Measurements from ENCODE around the gene XPNPEP1. TPM values are rescaled to one million over a fixed set of nuclear protein-coding genes. Genes with fewer than 3 reads are reported as not detected.

Gene XPNPEP1
- total RNA-seq: 10 to 100 TPM; 98.8 to 99.9 TPM

DNA sequence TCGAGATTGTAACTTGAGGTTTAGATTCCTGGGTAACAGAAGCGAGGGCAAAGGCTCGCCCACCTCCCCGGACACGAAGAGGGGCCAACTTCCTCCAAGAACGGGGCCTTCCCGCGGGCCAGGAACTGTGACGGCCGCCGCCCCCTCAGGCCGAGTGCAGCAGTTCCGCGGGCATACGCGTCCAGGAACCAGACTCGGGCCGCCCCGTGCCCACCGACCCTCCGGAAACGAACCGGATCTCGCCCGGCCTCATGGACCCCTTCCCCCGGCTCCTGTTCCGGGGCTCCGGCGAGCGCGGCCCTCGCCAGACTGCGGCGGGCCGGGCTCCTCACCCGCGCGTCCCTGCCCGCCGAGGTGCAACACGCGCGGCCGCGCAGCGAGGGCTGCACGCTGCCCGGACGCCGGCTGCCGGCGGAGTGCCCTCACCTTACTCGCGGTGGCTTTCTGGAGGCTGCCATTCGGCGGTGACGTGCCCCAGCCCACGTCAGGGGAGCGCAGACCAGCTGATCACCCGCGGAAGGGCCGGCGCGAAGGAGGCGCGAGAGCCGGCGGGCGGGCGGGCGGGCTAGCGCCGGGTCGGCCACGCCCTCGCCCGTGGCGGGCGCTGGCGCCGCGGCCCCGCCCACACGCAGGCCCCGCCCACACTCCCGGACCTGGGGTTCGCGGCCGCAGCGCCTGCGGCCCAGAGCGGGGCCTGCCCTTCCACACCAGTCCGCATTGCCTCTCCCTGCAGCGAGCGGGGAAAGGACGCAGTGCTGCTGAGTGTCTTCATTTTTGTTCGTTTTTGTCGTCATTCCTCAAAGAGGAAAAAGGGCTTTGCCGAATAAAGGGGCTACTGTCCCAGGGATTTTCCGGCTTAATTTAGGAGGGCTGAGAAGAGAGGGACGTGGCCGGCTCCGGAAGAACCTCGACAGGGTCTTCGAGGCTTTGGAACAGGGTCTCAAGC lies at the start of gene XPNPEP1:
TSS of gene XPNPEP1 (minus strand) at position 536 of the 946 bp plus-strand sequence. CDS start at position 458, 78 bp downstream.
- peak within 1 kb of the TSS; percentile 60 to 94 for H3K27ac Mint-ChIP-seq

DNA sequence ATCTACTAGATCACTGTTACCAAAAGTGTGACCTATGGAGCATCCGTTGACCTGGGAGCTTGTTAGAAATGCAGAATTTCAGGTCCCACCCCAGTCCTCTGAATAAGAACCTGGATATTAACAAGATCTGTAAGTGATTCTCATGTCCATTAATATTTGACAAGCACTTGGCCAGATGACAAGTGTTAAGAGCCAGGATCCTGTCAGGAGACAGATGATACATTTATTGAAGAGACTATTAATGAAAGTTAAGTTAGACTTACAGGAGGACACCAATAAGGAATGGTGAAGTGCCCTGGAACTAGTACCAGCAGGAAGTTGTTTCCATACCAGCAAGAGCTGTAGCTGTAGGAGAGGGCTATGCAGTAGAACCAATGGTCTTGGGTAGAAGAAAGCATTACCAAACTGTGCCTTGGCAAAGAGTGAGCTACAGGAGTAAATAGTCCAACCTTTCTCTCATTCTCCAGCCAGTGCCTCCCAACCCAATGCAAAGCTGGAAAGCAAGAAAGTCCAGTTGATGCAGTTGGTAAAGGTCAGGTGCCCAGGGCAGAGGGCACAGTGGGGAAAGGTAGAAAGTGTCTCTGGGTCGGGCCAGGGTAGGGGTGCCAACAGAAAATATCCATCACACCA lies 49.2 kb upstream of the XPNPEP1 start:
- no peaks in the 10 kb centered on the region for H3K9me3 Mint-ChIP-seq
- DNase-seq (ENCODE audit: low spot score) (no peak), ATAC-seq (no peak)
- no peak overlapping the region for H3K4me3 Mint-ChIP-seq
- H3K36me3 Mint-ChIP-seq: no peaks in the 10 kb centered on the region
- H3K27ac Mint-ChIP-seq: no peak overlapping the region
- no peaks in the 10 kb centered on the region for H3K4me1 Mint-ChIP-seq (ENCODE audit: low read depth in 2 of 2)
- H3K27me3 Mint-ChIP-seq: peaks cover 0 to 2% of the 10 kb centered on the region in 2 donors

More for the DNA sequence above, at the start of gene XPNPEP1:
- DNase-seq (ENCODE audit: low spot score) (peak; percentile 92), ATAC-seq (peak; percentile 98 to 99)
- H3K4me1 Mint-ChIP-seq (ENCODE audit: low read depth in 2 of 2): peaks cover 46 to 56% of the 10 kb centered on the region in 2 donors
- peak within 1 kb of the TSS; percentile 79 for H3K4me3 Mint-ChIP-seq
- no peaks in the 10 kb centered on the region for H3K36me3 Mint-ChIP-seq
- no peaks in the 10 kb centered on the region for H3K9me3 Mint-ChIP-seq
- H3K27me3 Mint-ChIP-seq: no peaks in the 10 kb centered on the region

DNA sequence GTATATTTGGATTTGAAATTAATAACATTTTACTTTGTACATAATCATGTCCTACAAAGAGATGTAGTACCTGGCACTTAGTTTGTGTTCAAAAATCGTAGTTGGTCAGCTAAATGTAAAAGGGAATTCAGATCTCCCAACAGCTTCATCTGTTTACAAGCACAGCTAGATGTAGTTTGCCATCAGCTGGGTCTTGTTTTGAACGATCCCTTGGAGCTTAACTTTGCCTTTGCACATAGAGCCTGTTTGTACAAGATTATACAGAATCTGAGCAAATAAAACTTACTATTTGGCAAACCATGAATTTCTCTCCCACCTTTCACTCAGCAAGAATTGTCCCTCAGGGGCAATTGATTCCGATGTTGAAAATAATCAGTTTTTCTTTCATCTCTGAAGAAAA lies 48.3 kb upstream of the XPNPEP1 start:
- Mint-ChIP-seq H3K9me3 (no peaks in the 10 kb centered on the region), H3K36me3 (no peaks in the 10 kb centered on the region), H3K4me1 (ENCODE audit: low read depth in 2 of 2) (no peaks in the 10 kb centered on the region), H3K27ac (no peak overlapping the region), H3K27me3 (peaks cover 0 to 2% of the 10 kb centered on the region in 2 donors), H3K4me3 (no peak overlapping the region)
- DNase-seq (ENCODE audit: low spot score) (no peak), ATAC-seq (no peak)

DNA sequence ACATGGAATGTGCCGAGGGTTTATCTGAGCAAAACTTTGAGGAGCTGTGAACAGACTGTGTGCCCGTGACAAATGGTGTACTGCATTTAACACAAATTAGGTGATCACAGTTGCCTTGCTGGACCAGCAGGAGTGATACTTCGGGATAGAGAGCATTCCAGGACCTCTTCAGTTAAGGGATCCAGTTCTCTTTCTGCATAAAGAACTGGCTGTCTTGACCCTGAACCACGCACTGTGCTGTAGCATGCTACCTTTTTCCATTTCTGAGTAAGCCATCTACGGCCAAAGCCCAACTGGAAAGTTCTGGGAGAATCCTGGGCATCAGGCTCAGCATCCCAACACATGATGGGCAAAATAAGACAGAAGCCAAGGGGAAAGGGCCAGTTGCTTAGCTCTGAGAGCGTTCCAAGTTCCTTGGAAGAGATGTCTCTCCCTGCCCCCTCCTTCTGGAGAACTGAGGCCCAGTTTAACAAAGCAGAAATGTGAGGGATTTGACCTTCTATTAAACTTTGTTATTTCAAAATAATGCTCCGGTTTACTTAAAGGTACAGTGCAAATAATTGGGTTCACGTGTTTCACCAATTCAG lies 46.5 kb upstream of the XPNPEP1 start:
- no peak for ATAC-seq

DNA sequence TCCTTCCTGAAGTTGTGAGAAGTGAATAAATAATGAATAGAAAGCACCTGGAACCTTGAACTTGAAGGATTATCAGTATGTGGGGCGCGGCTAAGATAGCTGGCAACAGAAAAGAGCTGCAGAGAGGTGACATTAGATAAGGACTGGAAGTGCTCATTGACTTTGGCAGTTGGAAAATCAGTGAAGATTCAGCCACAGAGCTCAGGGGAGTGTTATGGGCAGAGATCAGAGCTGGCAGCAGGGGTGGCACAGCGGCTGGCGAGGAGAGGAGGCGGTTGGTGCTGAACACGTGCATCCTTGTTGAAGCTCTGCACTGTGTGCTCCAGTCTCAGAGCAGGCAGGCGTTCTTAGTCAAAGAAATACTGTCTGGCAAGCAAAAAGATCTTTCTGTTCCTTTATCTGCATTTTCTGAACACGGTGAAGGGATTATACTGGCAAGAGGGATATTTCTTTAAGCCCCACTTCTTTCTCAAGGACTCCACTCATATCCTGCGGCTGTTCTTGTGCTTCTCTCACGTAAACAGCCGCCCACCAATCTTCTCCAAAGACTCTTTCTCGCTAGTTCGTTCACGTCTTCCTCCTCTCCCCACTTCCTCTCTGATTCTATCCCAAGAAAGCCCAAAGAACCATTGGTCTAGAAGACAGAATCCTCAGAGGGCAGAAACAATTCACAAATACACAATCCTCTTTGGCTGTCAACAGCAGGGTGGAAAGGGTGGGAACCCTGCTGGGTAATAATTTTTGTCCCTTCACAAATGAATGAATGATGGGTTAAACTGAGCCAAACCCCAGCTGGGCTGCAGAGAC lies 45.8 kb upstream of the XPNPEP1 start:
- Mint-ChIP-seq H3K9me3 (no peaks in the 10 kb centered on the region), H3K4me1 (ENCODE audit: low read depth in 2 of 2) (peaks cover 0 to 2% of the 10 kb centered on the region in 2 donors), H3K4me3 (no peak overlapping the region), H3K27ac (no peak overlapping the region), H3K36me3 (no peaks in the 10 kb centered on the region), H3K27me3 (peaks cover 0 to 2% of the 10 kb centered on the region in 2 donors)
- DNase-seq (ENCODE audit: low spot score) (no peak), ATAC-seq (no peak)

More for the DNA sequence above, 46.5 kb upstream of the XPNPEP1 start:
- Mint-ChIP-seq H3K36me3 (no peaks in the 10 kb centered on the region), H3K4me3 (no peak overlapping the region), H3K27me3 (peaks cover 0 to 2% of the 10 kb centered on the region in 2 donors), H3K9me3 (no peaks in the 10 kb centered on the region), H3K27ac (no peak overlapping the region), H3K4me1 (ENCODE audit: low read depth in 2 of 2) (no peaks in the 10 kb centered on the region)
- DNase-seq (ENCODE audit: low spot score): no peak

DNA sequence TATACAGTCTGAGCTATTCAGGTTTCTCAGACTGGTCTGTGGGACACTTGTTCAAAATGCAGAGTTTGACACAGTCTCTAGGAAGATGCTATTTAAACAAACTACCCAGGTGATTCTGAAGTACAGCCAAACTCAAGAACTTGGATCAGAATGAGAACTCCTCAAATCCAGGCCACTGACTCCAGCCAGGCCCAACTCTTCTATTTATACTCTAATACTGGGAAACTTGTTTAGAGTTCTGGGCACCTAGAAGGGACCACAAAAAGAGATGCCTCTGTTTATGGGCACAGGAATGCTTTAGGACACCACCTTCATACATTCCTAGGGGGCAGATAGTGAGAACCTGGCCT lies 44.4 kb upstream of the XPNPEP1 start:
- ATAC-seq (no peak), DNase-seq (ENCODE audit: low spot score) (no peak)
- H3K4me1 Mint-ChIP-seq (ENCODE audit: low read depth in 2 of 2): peaks cover 2 to 5% of the 10 kb centered on the region in 2 donors
- no peaks in the 10 kb centered on the region for H3K36me3 Mint-ChIP-seq
- H3K9me3 Mint-ChIP-seq: no peaks in the 10 kb centered on the region
- H3K27ac Mint-ChIP-seq: no peak overlapping the region
- H3K27me3 Mint-ChIP-seq: peaks cover 0 to 2% of the 10 kb centered on the region in 2 donors
- H3K4me3 Mint-ChIP-seq: no peak overlapping the region

DNA sequence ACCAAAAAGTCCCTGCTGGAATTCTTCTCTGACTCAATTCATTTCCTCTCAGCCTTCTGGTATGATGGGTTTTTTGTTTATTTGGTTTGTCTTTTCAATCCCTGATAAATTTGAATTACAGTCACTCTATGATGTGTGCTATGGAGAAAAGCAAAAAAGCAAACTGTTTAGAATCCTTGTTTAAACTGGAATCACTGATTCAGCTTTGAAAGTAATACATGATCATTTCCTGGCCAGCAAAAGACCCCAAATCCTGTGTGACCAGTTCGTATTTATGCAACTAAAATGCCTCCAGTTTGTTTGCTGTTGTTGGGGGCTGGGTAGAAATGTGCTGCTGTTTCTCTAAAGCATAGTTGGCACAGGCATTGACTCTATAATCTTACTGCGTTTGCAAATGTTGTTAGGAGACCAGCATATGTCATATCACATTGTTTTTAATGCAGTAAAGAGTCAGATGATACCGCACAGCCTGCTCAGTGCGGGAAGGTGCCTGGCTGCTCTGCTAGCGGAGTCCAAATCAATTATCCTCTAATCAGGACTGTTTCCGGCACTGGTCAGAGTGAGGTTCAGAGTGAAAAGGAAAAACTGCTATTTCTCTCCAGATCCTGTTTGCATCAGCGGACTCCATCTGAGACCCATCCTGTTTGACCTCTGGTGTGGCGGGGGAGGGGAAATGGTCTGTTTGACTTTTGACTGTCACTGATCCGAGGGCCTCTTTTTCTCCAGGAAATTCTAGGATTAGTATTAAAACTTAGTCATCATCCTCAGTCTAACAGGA lies 43.8 kb upstream of the XPNPEP1 start:
- Mint-ChIP-seq H3K4me1 (ENCODE audit: low read depth in 2 of 2) (peaks cover 2 to 5% of the 10 kb centered on the region in 2 donors), H3K27me3 (peaks cover 0 to 2% of the 10 kb centered on the region in 2 donors), H3K4me3 (no peak overlapping the region), H3K36me3 (no peaks in the 10 kb centered on the region), H3K27ac (no peak overlapping the region), H3K9me3 (no peaks in the 10 kb centered on the region)
- ATAC-seq (no peak), DNase-seq (ENCODE audit: low spot score) (no peak)

DNA sequence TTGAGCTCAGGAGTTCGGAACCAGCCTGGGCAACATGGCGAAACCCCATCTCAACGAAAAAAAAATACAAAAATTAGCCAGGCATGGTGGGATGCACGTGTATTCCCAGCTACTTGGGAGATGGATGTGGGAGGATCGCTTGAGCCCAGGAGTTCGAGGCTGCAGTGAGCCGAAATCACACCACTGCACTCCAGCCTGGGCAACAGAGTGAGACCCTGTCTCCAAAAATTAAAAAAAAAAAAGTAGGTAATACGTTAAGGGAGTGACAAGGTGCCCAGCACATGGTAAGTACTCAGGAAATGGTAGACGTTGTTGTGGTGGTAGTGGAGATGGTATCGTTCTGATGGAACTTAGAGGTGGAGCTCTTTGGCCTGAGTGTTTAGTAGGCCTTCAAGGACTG lies 41.0 kb upstream of the XPNPEP1 start:
- ATAC-seq: no peak
- H3K27me3 Mint-ChIP-seq: peaks cover 0 to under 1% of the 10 kb centered on the region in 2 donors
- H3K9me3 Mint-ChIP-seq: no peaks in the 10 kb centered on the region
- peaks cover 2 to 5% of the 10 kb centered on the region in 2 donors for H3K4me1 Mint-ChIP-seq (ENCODE audit: low read depth in 2 of 2)
- no peak for DNase-seq (ENCODE audit: low spot score)
- no peak overlapping the region for H3K4me3 Mint-ChIP-seq
- H3K36me3 Mint-ChIP-seq: no peaks in the 10 kb centered on the region
- H3K27ac Mint-ChIP-seq: no peak overlapping the region

DNA sequence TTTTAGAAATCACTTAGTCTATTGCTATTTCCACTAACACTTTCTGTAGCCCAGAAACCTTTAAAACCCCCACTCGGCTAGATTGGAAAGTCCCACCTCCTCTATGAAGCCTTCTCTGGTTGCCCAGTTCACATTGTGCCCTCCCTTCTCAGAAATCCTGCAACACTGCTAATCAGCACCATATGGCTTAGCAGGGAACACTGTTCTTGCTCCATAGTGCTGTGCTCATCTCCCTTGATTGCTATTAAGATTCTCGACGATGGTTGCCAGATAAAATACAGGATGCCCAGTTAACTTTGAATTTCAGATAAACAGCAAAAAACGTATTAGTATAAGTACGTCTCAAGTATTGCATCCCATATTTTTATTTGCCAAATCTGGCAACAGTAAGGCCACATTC lies 40.1 kb upstream of the XPNPEP1 start:
- no peak for DNase-seq (ENCODE audit: low spot score)
- ATAC-seq: no peak
- no peak overlapping the region for H3K27ac Mint-ChIP-seq
- H3K4me1 Mint-ChIP-seq (ENCODE audit: low read depth in 2 of 2): peaks cover 2 to 5% of the 10 kb centered on the region in 2 donors
- no peak overlapping the region for H3K4me3 Mint-ChIP-seq
- no peaks in the 10 kb centered on the region for H3K9me3 Mint-ChIP-seq
- H3K36me3 Mint-ChIP-seq: no peaks in the 10 kb centered on the region
- H3K27me3 Mint-ChIP-seq: no peaks in the 10 kb centered on the region

DNA sequence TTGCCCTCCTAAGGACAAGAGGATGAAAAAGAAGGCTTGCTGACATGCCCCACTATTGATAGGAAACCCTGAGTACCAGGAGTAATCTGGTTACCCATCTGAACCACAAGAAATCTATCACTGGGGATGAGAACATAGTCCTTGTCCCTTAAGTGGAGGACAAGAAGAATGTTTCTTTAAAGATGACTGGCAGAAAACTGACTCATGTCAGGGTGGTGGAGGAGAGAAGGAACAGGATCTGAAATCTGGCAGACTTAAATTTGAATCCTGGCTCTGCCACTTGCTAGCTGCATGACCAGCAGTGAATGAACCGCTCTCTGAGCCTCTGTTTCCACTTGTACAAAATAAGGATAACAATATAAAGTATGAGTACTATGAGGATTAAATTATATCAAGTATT lies 38.9 kb upstream of the XPNPEP1 start:
- H3K4me1 Mint-ChIP-seq (ENCODE audit: low read depth in 2 of 2): peaks cover 2 to 5% of the 10 kb centered on the region in 2 donors
- H3K4me3 Mint-ChIP-seq: no peak overlapping the region
- H3K27ac Mint-ChIP-seq: no peak overlapping the region
- no peaks in the 10 kb centered on the region for H3K9me3 Mint-ChIP-seq
- H3K36me3 Mint-ChIP-seq: no peaks in the 10 kb centered on the region
- H3K27me3 Mint-ChIP-seq: no peaks in the 10 kb centered on the region
- ATAC-seq (no peak), DNase-seq (ENCODE audit: low spot score) (no peak)

DNA sequence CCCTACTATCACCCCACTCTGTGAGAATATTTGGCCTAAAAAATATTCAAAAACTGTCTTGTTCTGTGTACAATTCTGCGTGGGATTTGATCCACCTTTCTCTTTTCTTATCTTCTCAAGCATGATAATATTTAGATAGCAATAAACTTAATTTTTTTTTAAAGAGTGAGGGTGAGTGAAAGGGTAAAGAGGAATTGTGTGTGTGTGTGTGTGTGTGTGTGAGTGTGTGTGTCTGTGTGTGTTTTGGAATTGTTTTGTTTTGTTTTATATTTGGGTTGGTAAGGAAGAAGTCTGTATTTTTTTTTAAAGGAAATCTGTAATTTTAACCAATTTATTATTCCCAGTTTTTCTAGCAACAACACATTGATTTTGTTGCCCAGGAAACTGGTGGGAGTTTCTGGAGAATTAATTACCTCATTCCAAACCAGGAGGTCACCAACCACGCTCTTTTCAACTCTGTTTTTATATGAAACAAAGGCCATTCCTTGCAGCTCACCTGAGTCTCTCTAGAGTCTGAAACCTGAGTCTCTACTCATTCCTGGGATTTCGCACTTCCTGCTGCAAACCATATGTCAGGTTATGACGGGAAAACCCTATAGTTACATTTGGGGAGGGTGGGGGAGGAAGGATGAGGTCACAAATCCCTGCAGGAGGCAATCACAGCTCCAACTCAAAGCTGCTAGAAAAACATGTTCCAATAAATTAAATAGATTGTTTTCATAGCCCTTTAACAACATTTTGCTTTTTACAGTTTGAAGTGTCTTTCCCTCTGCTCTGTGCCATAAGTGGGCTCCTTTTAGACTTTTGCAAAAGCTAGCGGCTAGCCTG lies 38.1 kb upstream of the XPNPEP1 start:
- H3K36me3 Mint-ChIP-seq: no peaks in the 10 kb centered on the region
- H3K27ac Mint-ChIP-seq: no peak overlapping the region
- ATAC-seq (no peak), DNase-seq (ENCODE audit: low spot score) (no peak)
- no peaks in the 10 kb centered on the region for H3K27me3 Mint-ChIP-seq
- H3K4me1 Mint-ChIP-seq (ENCODE audit: low read depth in 2 of 2): peaks cover 2 to 12% of the 10 kb centered on the region in 2 donors
- H3K9me3 Mint-ChIP-seq: no peaks in the 10 kb centered on the region
- H3K4me3 Mint-ChIP-seq: no peak overlapping the region

DNA sequence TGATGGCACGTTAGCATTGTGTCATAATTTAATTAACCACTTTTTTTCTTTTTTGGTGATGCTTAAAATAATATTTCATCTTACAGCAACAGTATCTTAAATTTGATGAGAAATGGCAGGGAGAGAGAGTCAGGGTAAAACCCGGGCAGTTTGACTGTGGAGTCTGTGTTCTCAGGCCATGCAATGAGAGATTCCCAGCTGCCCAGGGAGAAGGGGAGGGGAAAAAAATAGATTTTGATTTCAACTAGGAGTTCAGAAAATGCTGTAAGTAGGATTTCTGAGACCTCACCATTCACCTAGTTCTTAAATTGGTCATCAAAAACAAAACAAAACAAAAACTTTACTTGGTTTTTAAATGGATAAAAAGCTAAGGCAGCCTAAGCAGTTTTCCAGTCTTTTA lies 37.4 kb upstream of the XPNPEP1 start:
- Mint-ChIP-seq H3K27me3 (no peaks in the 10 kb centered on the region), H3K36me3 (no peaks in the 10 kb centered on the region), H3K4me3 (no peak overlapping the region), H3K4me1 (ENCODE audit: low read depth in 2 of 2) (peaks cover 2 to 12% of the 10 kb centered on the region in 2 donors), H3K9me3 (no peaks in the 10 kb centered on the region), H3K27ac (no peak overlapping the region)
- no peak for DNase-seq (ENCODE audit: low spot score)
- ATAC-seq: no peak

Measured in natural killer cell treated with Interleukin-12 subunit alpha and Interleukin-12 subunit beta and Interleukin-15 and Interleukin-18, amount 100 ng/mL, for 72 hours (primary cell).